Thoracic aorta (tissue), 2 donors: Measurements from ENCODE around the gene SERPINA4. TPM values are rescaled to one million over a fixed set of nuclear protein-coding genes. Genes with fewer than 3 reads are reported as not detected.

Source experiments
- ATAC-seq: fragments of 150-250 bp; one replicate; pipeline ENCODE4 v1.8.0; 2017; ENCODE audit warnings: low read depth; ENCODE audit not compliant: insufficient number of reproducible peaks, low FRiP score
- DNase-seq: peaks from one replicate; pipeline ENCODE4 v3.0.0-alpha.2; 2020; ENCODE audit warnings: low spot score
- H3K27ac ChIP-seq, 2 donors: fragments of 200-600 bp; sonication (generic); 1 replicate in 1 of 2; 2 replicates in 1 of 2; pipeline ENCODE4 v1.5.1; 2016; ENCODE audit warnings: mild to moderate bottlenecking in 2 of 2, moderate library complexity in 2 of 2
- H3K27me3 ChIP-seq: fragments of 200-600 bp; sonication (generic); replicated peaks from 2 replicates; pipeline ENCODE4 v1.6.0; 2016; ENCODE audit warnings: mild to moderate bottlenecking; ENCODE audit not compliant: insufficient read depth
- H3K36me3 ChIP-seq: fragments of 200-600 bp; sonication (generic); one replicate; pipeline ENCODE4 v1.5.1; 2016
- H3K4me1 ChIP-seq, 2 donors: fragments of 200-600 bp; sonication (generic); 1 replicate in 1 of 2; 2 replicates in 1 of 2; pipeline versions ENCODE4 v1.5.1 to v1.6.0; 2016; ENCODE audit warnings: low read depth in 2 of 2, mild to moderate bottlenecking in 1 of 2; ENCODE audit not compliant: control insufficient read depth in 1 of 2
- H3K4me3 ChIP-seq: fragments of 200-600 bp; sonication (generic); 2 replicates; pipeline ENCODE4 v1.5.1; 2016; ENCODE audit warnings: mild to moderate bottlenecking
- H3K9me3 ChIP-seq: fragments of 200-600 bp; sonication (generic); 2 replicates; pipeline ENCODE4 v1.5.1; 2016
- CTCF ChIP-seq: fragments of 200-600 bp; sonication (generic); IDR thresholded peaks from one replicate; pipeline ENCODE4 v1.5.1; 2019; ENCODE audit warnings: antibody characterized with exemption
- total RNA-seq, 2 donors: library from RNA; depleted of rRNA; stranded (reverse); fragments of >200 nt; gene quantifications; one replicate each; pipeline versions ENCODE4 v1.1.0 to v1.2.3, GENCODE V29; 2016

The SERPINA4 gene
- total RNA-seq, 2 donors from 2014 or later = not detected

GRCh38 chr14:94547726-94548125 is 13.5 kb upstream of the SERPINA4 start:
- H3K4me1 ChIP-seq = no peaks in the 10 kb centered on the region
- DNase-seq = no peak
- no peak overlapping the region for H3K4me3 ChIP-seq
- no peak for ATAC-seq
- no peak overlapping the region for H3K27ac ChIP-seq
- no peaks in the 10 kb centered on the region for H3K36me3 ChIP-seq
- no peaks in the 10 kb centered on the region for H3K27me3 ChIP-seq
- H3K9me3 ChIP-seq = peaks cover 4% of the 10 kb centered on the region
- no peak for TF ChIP-seq CTCF

GRCh38 chr14:94548131-94548998 is 12.9 kb upstream of the SERPINA4 start:
- Histone ChIP-seq H3K27ac (no peak overlapping the region), H3K4me1 (no peaks in the 10 kb centered on the region), H3K9me3 (peaks cover 4% of the 10 kb centered on the region), H3K36me3 (no peaks in the 10 kb centered on the region), H3K27me3 (no peaks in the 10 kb centered on the region), H3K4me3 (no peak overlapping the region)
- ATAC-seq (no peak), DNase-seq (no peak)
- no peak for TF ChIP-seq CTCF

GRCh38 chr14:94548999-94549985 is 11.9 kb upstream of the SERPINA4 start:
- H3K27me3 ChIP-seq = no peaks in the 10 kb centered on the region
- DNase-seq (no peak), ATAC-seq (no peak)
- peak; percentile 89 for TF ChIP-seq CTCF
- no peak overlapping the region for H3K4me3 ChIP-seq
- no peaks in the 10 kb centered on the region for H3K4me1 ChIP-seq
- H3K27ac ChIP-seq = no peak overlapping the region
- H3K36me3 ChIP-seq = no peaks in the 10 kb centered on the region
- peaks cover 6% of the 10 kb centered on the region for H3K9me3 ChIP-seq

- TF ChIP-seq CTCF = no peak
- H3K4me3 ChIP-seq = no peak overlapping the region
- no peak for ATAC-seq
- H3K27ac ChIP-seq = no peak overlapping the region
- DNase-seq = no peak
- no peaks in the 10 kb centered on the region for H3K27me3 ChIP-seq
- peaks cover 14% of the 10 kb centered on the region for H3K9me3 ChIP-seq
- no peaks in the 10 kb centered on the region for H3K4me1 ChIP-seq
- H3K36me3 ChIP-seq = no peaks in the 10 kb centered on the region
These were observed 11.2 kb upstream of the SERPINA4 start for GRCh38 chr14:94550041-94550440.

- ATAC-seq = no peak
- H3K27ac ChIP-seq = no peak overlapping the region
- no peaks in the 10 kb centered on the region for H3K36me3 ChIP-seq
- H3K4me3 ChIP-seq = no peak overlapping the region
- H3K9me3 ChIP-seq = peaks cover 10% of the 10 kb centered on the region
- H3K27me3 ChIP-seq = no peaks in the 10 kb centered on the region
- H3K4me1 ChIP-seq = no peaks in the 10 kb centered on the region
- TF ChIP-seq CTCF = no peak
- no peak for DNase-seq
These were observed 5.3 kb upstream of the SERPINA4 start for GRCh38 chr14:94555991-94556390.
